ENCODE measurements around the gene HLA-DMA.

Gene HLA-DMA

GRCh38 chr6:32952817-32953739, at the start of gene HLA-DMA:
Gene HLA-DMA (minus strand): TSS chr6:32953097. CDS start chr6:32953036, 61 bp downstream.
- peak; percentile 96 for DNase-seq

- no peak for DNase-seq
These were observed 48.8 kb upstream of the HLA-DMA start for GRCh38 chr6:33001685-33002084.

GRCh38 chr6:33000055-33000454, 47.2 kb upstream of the HLA-DMA start:
- no peak for DNase-seq

DNA sequence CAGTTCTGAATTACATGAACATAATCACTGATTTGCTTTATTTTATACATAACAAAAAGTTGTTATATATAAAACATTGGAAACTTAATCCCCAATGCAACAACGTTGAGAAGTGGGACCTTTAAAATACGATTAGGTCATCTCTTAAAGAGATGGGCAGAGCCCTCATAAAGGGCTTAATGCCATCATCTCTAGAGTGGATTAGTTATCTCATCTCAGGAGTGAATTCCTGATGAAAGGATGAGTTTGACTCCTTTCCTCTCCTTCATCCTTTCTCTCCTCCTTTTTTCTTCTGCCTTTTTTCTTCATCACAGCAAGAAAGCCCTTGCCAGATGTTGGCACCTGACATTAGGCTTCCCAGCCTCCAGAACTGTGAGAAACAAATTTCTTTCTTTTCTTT, 42.6 kb upstream of the HLA-DMA start:
- DNase-seq: no peak

DNA sequence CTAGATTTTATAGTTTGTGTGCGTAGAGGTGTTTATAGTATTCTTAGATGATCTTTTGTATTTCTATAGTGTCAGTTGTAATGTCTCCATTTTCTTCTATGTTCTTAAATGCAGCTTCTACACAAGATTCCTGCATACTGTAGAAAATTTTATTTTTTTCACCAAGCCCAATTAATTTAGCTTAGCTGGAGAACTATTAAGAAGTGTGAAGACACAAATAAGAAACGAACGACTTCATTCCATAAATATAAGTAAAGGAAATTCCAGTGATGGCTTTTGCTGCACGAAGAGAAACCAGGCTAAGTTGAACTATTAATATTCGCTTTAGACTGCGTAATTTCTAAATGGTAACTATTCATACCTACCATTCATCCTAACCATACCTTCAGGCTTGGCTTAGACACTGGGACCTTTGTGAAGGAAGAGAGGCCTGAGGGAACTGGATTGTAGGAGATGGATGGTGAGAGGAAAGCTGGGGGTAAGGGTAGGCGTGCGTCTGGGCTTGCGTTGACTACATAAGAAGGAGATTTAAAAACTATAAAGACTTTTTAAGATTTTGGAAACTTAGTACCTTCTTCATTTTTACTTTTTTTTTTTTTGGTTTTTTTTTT, 40.6 kb upstream of the HLA-DMA start:
- DNase-seq: no peak

GRCh38 chr6:32991972-32992371, 39.1 kb upstream of the HLA-DMA start:
- DNase-seq: no peak

- no peak for DNase-seq
These were observed 36.5 kb upstream of the HLA-DMA start for GRCh38 chr6:32989368-32989767.

GRCh38 chr6:32984622-32985389, 31.9 kb upstream of the HLA-DMA start:
- peak; percentile 96 for DNase-seq

DNA sequence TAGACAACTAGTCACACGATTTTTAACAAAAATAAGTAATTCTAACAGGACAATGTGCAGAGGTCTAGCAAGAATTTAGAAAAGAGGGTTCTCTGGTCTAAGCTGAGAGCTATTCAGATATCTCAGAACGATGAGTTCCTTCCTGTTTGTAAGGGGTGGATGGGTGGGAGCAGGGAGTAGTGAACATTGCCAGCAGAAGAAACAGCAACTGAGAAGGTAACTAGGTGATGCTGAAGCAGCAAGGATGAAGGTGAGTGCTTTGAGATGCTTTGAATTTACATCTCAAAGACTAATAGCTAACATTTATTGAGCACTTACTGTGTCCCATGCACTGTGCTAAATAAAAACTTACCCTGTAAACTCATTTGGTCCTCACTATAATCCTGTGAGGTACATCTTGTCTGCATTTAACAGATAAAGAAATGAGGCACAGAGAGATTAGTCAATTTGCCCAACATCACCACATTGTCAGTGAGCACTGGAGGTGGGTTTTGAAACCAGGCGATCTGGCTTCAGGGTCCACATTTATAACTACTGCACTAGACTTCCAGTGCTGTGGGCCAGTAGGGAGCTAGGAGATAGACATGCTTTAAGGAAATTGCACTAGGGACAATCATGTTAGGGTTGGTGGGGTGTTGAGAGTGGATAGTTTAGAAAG, 31.2 kb upstream of the HLA-DMA start:
- DNase-seq: peak; percentile 69

DNA sequence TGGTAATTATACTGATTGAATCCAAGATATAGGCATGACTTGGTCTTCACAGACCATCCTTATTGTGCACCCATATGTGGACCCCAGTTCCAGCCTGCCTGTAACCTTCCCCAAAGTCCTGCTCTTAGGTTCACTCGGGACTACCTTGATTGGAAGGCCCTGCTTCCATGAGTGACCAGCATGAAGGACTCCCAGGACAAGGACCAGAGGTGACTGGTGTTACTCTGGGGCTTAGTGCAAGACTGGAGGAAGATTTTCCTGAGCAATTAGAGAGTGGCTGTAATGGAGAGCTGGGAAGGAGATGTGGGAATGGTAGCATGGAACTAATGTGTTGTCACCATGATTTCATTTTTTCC, 30.6 kb upstream of the HLA-DMA start:
- no peak for DNase-seq

- peak; percentile 48 for DNase-seq
These were observed 30.0 kb upstream of the HLA-DMA start for GRCh38 chr6:32982702-32983492.

- DNase-seq: peak; percentile 53
These were observed 29.3 kb upstream of the HLA-DMA start for GRCh38 chr6:32982084-32982701.

DNA sequence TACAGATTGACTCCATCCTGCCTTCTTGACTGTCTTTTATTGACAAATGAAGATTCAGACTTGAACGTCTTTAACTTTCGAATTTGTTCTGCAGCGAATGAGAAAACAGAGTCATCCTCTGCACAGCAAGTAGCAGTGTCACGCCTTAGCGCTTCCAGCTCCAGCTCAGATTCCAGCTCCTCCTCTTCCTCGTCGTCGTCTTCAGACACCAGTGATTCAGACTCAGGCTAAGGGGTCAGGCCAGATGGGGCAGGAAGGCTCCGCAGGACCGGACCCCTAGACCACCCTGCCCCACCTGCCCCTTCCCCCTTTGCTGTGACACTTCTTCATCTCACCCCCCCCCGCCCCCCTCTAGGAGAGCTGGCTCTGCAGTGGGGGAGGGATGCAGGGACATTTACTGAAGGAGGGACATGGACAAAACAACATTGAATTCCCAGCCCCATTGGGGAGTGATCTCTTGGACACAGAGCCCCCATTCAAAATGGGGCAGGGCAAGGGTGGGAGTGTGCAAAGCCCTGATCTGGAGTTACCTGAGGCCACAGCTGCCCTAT, 27.7 kb upstream of the HLA-DMA start:
- DNase-seq: no peak

GRCh38 chr6:32979720-32980487, 27.0 kb upstream of the HLA-DMA start:
- DNase-seq: no peak

GRCh38 chr6:32977953-32978324, 25.0 kb upstream of the HLA-DMA start:
- no peak for DNase-seq

- no peak for DNase-seq
These were observed 24.5 kb upstream of the HLA-DMA start for GRCh38 chr6:32977272-32977952.

DNA sequence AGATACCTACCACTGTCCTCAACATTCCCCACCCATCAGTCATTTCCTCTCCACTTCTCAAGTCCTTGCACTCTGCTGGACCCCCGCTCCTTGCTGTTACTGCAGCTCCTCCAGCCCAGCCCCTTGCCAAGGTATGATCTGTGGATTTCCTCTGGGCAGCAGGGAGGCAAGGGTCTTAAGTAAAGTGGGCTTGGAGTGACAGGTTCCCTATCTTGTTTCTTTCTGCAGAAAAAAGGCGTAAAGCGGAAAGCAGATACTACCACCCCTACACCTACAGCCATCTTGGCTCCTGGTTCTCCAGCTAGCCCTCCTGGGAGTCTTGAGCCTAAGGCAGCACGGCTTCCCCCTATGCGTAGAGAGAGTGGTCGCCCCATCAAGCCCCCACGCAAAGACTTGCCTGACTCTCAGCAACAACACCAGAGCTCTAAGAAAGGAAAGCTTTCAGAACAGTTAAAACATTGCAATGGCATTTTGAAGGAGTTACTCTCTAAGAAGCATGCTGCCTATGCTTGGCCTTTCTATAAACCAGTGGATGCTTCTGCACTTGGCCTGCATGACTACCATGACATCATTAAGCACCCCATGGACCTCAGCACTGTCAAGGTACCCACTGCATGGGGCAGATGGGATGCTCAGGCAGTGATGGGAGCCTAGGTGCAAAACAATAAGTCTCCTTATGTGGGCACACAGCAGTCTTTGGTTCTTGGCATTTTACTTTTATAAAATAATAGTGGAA, 23.6 kb upstream of the HLA-DMA start:
- no peak for DNase-seq

- no peak for DNase-seq
These were observed 23.0 kb upstream of the HLA-DMA start for GRCh38 chr6:32975886-32976285.
